Endodermal cell (in vitro differentiated cells): ENCODE measurements around the gene SH3BP2. TPM values are rescaled to one million over a fixed set of nuclear protein-coding genes. Genes with fewer than 3 reads are reported as not detected.

Source experiments
- DNase-seq: peaks from one replicate; pipeline ENCODE4 v3.0.0-alpha.2; 2017
- H3K27ac ChIP-seq: 2 replicates; pipeline ENCODE4 v1.5.1; 2013; ENCODE audit warnings: mild to moderate bottlenecking, low read depth, low read length, moderate library complexity
- H3K27me3 ChIP-seq: 2 replicates; pipeline ENCODE4 v1.6.1; 2013; ENCODE audit warnings: mild to moderate bottlenecking, low read length, moderate library complexity; ENCODE audit not compliant: insufficient read depth, control insufficient read depth, poor library complexity, severe bottlenecking
- H3K36me3 ChIP-seq: 2 replicates; pipeline ENCODE4 v1.7.0; 2013; ENCODE audit warnings: mild to moderate bottlenecking, low read length, moderate library complexity; ENCODE audit not compliant: control insufficient read depth, insufficient read depth
- H3K4me1 ChIP-seq: one replicate; pipeline ENCODE4 v1.7.0; 2013; ENCODE audit warnings: low read length; ENCODE audit not compliant: control insufficient read depth, insufficient read depth
- H3K4me3 ChIP-seq: 2 replicates; pipeline ENCODE4 v1.5.1; 2013; ENCODE audit warnings: mild to moderate bottlenecking, low read length, moderate library complexity
- H3K9ac ChIP-seq: 2 replicates; pipeline ENCODE4 v1.6.1; 2013; ENCODE audit warnings: mild to moderate bottlenecking, low read length, moderate library complexity; ENCODE audit not compliant: poor library complexity, severe bottlenecking; ENCODE audit errors: extremely low read depth
- H3K9me3 ChIP-seq: 2 replicates; pipeline ENCODE4 v1.6.1; 2013; ENCODE audit warnings: mild to moderate bottlenecking, low read length, moderate library complexity; ENCODE audit not compliant: control insufficient read depth
- H3K27ac Mint-ChIP-seq: 2 replicates; pipeline ENCODE4 v1.8.0; 2020; ENCODE audit warnings: mixed read lengths
- H3K27me3 Mint-ChIP-seq: 2 replicates; pipeline ENCODE4 v1.8.0; 2021; ENCODE audit warnings: mild to moderate bottlenecking, mixed read lengths; ENCODE audit not compliant: insufficient read depth
- H3K36me3 Mint-ChIP-seq: 2 replicates; pipeline ENCODE4 v1.8.0; 2020; ENCODE audit warnings: low read depth, mixed read lengths
- H3K4me1 Mint-ChIP-seq: 2 replicates; pipeline ENCODE4 v1.8.0; 2020; ENCODE audit warnings: mixed read lengths
- H3K4me3 Mint-ChIP-seq: 2 replicates; pipeline ENCODE4 v1.8.0; 2020; ENCODE audit warnings: mild to moderate bottlenecking, moderate library complexity, mixed read lengths
- H3K9me3 Mint-ChIP-seq: 2 replicates; pipeline ENCODE4 v1.8.0; 2020; ENCODE audit warnings: mild to moderate bottlenecking, mixed read lengths
- CTCF ChIP-seq: fragments of 200-600 bp; sonication (generic); conservative IDR thresholded peaks from 2 replicates; pipeline ENCODE4 v1.5.0; 2021; ENCODE audit warnings: antibody characterized with exemption, mild to moderate bottlenecking
- WGBS, 2 experiments: methylation state at CpG; one replicate each; pipeline versions ENCODE4 v1.1.5 to v1.1.7; 2013; ENCODE audit warnings: missing lambda C conversion rate in 2 of 2, mixed read lengths in 1 of 2; ENCODE audit not compliant: insufficient coverage in 1 of 2, insufficient read length in 1 of 2; 5-methylcytosine and 5-hydroxymethylcytosine counted together
- total RNA-seq, 2 donors: library from RNA; stranded (reverse); fragmentation: NEBNext Ultra II Directional in 1 of 2; extraction: Animal tissue kit (Norgen Biotek cat#: 25700) in 1 of 2; gene quantifications; 2 replicates in 1 of 2; 3 replicates in 1 of 2; pipeline ENCODE4 v1.2.1, GENCODE V29; 2021

Gene SH3BP2
- total RNA-seq, 2 donors from 2014 or later, result 40.5 to 43.8 TPM

GRCh38 chr4:2831611-2832308 is 38.9 kb downstream of the SH3BP2 start:
- Mint-ChIP-seq H3K36me3 (peaks cover 44% of the 10 kb centered on the region), H3K27me3 (no peaks in the 10 kb centered on the region), H3K27ac (no peak overlapping the region), H3K4me1 (no peaks in the 10 kb centered on the region), H3K4me3 (no peak overlapping the region), H3K9me3 (no peaks in the 10 kb centered on the region)
- Histone ChIP-seq H3K27me3 (no peaks in the 10 kb centered on the region), H3K9me3 (no peaks in the 10 kb centered on the region), H3K4me1 (no peaks in the 10 kb centered on the region), H3K36me3 (peaks cover 27% of the 10 kb centered on the region), H3K27ac (no peak overlapping the region), H3K9ac (no peak overlapping the region), H3K4me3 (no peak overlapping the region)
- WGBS, 2 experiments, result 94 to 97% methylated on average over 32 to 35 of the region's 36 CpGs
- DNase-seq, result peak; percentile 35
- TF ChIP-seq CTCF, result no peak

GRCh38 chr4:2832309-2832980 is 39.6 kb downstream of the SH3BP2 start:
- DNase-seq, result peak; percentile 28
- TF ChIP-seq CTCF, result no peak
- Histone ChIP-seq H3K27ac (no peak overlapping the region), H3K9ac (no peak overlapping the region), H3K4me1 (no peaks in the 10 kb centered on the region), H3K36me3 (peaks cover 27% of the 10 kb centered on the region), H3K9me3 (no peaks in the 10 kb centered on the region), H3K4me3 (no peak overlapping the region), H3K27me3 (no peaks in the 10 kb centered on the region)
- H3K9me3 Mint-ChIP-seq, result no peaks in the 10 kb centered on the region
- H3K27me3 Mint-ChIP-seq, result no peaks in the 10 kb centered on the region
- WGBS, 2 experiments, result 95% methylated on average over 8 to 20 of the region's 20 CpGs
- H3K27ac Mint-ChIP-seq, result no peak overlapping the region
- no peak overlapping the region for H3K4me3 Mint-ChIP-seq
- peaks cover 37% of the 10 kb centered on the region for H3K36me3 Mint-ChIP-seq
- peaks cover 5% of the 10 kb centered on the region for H3K4me1 Mint-ChIP-seq

- no peak overlapping the region for H3K9ac ChIP-seq
- Mint-ChIP-seq H3K4me3 (no peak overlapping the region), H3K27me3 (no peaks in the 10 kb centered on the region), H3K36me3 (peaks cover 36% of the 10 kb centered on the region), H3K9me3 (no peaks in the 10 kb centered on the region), H3K4me1 (peaks cover 12% of the 10 kb centered on the region), H3K27ac (no peak overlapping the region)
- no peak overlapping the region for H3K4me3 ChIP-seq
- H3K4me1 ChIP-seq, result no peaks in the 10 kb centered on the region
- WGBS, 2 experiments, result 96% methylated on average over 13 to 19 of the region's 19 CpGs
- H3K27ac ChIP-seq, result no peak overlapping the region
- no peak for TF ChIP-seq CTCF
- H3K36me3 ChIP-seq, result peaks cover 27% of the 10 kb centered on the region
- peak; percentile 24 for DNase-seq
- no peaks in the 10 kb centered on the region for H3K9me3 ChIP-seq
- H3K27me3 ChIP-seq, result no peaks in the 10 kb centered on the region
Observed at GRCh38 chr4:2832981-2833670, 40.2 kb downstream of the SH3BP2 start.
